HG02759 (cell line): Measurements from ENCODE around the gene DYNLL1.

ENCODE experiments used
- ATAC-seq: cut with Tn5 transposase; IDR thresholded peaks from one replicate; pipeline ENCODE4 v1.9.1; 2021; ENCODE audit warnings: mild to moderate bottlenecking, moderate library complexity; ENCODE audit not compliant: unreplicated experiment

The DYNLL1 gene

DNA sequence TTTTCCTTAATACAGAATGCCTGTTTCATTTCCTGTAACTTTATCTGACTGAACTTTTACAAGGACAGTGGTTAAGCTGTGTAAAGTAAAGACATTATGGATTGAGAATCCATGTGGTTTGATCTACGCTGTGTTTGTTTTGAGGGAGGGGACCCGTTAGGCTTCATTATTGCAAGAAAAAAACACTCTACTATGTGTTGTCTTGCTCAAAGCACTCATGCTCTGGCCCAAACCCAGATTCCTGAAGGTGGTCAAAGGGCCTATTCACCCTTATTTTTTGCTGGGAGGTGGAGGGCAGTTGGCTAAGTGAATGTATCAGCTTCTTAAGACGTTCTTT, 50.1 kb downstream of the DYNLL1 start:
- no peak for ATAC-seq
